Measurements from ENCODE around the gene C14orf132. TPM values are rescaled to one million over a fixed set of nuclear protein-coding genes. Genes with fewer than 3 reads are reported as not detected.
A peak's percentile ranks its signal among the peaks of the same experiment; 100 is the strongest.

The C14orf132 gene
- total RNA-seq, 4 donors from 2014 or later, result 28.3 to 78.3 (median 59.2) TPM

DNA sequence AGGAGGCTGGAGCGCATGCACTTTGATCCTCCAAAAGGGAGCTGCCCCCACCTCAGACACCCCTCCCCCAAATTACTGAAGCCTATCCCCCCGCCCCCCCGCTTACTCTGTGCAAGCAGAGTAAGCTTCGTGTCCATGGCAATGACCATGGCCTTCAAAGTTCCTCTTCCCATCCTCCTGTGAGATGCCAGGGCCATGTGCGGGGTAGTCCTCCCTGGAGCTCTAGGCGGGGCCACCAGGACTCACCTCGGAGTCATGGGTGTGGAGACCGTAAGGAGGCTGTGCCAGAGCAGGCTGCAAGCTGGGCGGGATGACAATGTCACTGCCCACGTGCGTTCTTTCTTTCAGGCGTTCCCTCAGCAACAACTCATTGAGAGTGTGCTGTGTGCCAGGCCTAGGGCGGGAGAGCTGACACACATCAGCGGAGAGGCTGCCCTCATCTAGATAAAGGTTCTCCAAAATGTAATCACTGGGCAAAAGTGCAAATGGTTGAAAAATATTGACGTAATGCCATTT is 66.8 kb downstream of the C14orf132 start:
- Histone ChIP-seq H3K27ac (replicated peaks in 1 of 4) (peak overlapping the region; percentile 76 to 84 (median 80)), H3K9me3 (no peaks in the 10 kb centered on the region), H3K4me1 (peaks cover 0 to 32% (median 25%) of the 10 kb centered on the region in 4 donors), H3K36me3 (no peaks in the 10 kb centered on the region), H3K27me3 (no peaks in the 10 kb centered on the region), H3K4me3 (no peak overlapping the region)
- 63% methylated on average over 10 of the region's 15 CpGs for WGBS
- TF ChIP-seq EP300 (IDR thresholded peaks at IDR 0.05) (no peak), POLR2A (IDR thresholded peaks at IDR 0.05; ENCODE audit: low read depth) (no peak), POLR2AphosphoS5 (IDR thresholded peaks at IDR 0.05) (peak in 1 of 2 donors; percentile 24)
- DNase-seq (ENCODE audit: extremely low spot score), result no peak
- intact Hi-C loops (cut with DNase I), result loop anchor here (10.0 kb wide), 1 partner anchor 99 kb away; the partner anchor contains the start of gene BDKRB2

- no peaks in the 10 kb centered on the region for H3K36me3 ChIP-seq
- 87% methylated on average over 6 of the region's 6 CpGs for WGBS
- no peak overlapping the region for H3K27ac ChIP-seq (replicated peaks in 1 of 4)
Measured at GRCh38 chr14:96106891-96107290, 67.7 kb downstream of the C14orf132 start.

DNA sequence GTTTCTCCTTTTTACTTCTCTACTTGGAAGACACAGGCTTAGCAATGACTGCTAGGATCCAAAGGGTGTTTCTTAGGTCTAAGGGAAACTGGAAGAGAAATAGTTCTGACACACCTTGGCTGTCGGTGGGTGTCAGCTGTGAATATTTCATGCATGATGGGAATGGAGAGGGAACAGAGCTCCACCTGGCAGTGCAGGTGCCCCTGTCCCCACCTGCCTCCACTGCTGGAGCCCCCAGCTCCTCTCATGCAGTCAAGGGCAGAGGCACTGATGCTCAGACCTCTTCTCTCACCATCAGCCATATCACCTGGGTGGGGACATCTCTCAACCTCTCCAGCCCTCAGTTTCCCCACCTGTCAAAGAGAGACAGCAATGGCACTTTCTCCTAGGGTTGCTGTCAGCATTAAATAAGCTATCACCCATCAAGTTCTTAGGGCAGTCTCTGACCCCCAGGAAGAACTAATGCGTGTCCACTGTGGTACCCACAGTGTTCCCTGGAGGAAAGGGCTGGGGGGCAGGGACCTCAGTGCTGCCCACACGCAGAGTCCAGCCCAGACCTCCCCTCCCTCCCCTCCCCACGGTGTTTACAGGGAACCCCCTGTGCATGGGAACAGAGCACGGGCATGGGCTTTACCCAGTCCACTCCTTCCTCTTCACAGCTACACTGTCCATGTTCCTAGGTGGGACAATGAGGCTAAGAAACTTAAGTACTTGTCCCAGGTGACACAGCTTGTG is 69.1 kb downstream of the C14orf132 start:
- no peak for DNase-seq (ENCODE audit: extremely low spot score)
- H3K9me3 ChIP-seq, result no peaks in the 10 kb centered on the region
- no peaks in the 10 kb centered on the region for H3K36me3 ChIP-seq
- peaks cover 0 to 26% (median 25%) of the 10 kb centered on the region in 4 donors for H3K4me1 ChIP-seq
- TF ChIP-seq POLR2A (IDR thresholded peaks at IDR 0.05; ENCODE audit: low read depth), result no peak
- TF ChIP-seq POLR2AphosphoS5 (IDR thresholded peaks at IDR 0.05), result no peak
- TF ChIP-seq EP300 (IDR thresholded peaks at IDR 0.05), result no peak
- TF ChIP-seq, protein P1, sequence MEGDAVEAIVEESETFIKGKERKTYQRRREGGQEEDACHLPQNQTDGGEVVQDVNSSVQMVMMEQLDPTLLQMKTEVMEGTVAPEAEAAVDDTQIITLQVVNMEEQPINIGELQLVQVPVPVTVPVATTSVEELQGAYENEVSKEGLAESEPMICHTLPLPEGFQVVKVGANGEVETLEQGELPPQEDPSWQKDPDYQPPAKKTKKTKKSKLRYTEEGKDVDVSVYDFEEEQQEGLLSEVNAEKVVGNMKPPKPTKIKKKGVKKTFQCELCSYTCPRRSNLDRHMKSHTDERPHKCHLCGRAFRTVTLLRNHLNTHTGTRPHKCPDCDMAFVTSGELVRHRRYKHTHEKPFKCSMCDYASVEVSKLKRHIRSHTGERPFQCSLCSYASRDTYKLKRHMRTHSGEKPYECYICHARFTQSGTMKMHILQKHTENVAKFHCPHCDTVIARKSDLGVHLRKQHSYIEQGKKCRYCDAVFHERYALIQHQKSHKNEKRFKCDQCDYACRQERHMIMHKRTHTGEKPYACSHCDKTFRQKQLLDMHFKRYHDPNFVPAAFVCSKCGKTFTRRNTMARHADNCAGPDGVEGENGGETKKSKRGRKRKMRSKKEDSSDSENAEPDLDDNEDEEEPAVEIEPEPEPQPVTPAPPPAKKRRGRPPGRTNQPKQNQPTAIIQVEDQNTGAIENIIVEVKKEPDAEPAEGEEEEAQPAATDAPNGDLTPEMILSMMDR (IDR thresholded peaks at IDR 0.05), result no peak
- intact Hi-C loops (cut with DNase I), result loop anchor here (10.0 kb wide), 1 partner anchor 97 kb away; the partner anchor contains the start of gene BDKRB2
- WGBS, result 100% methylated on average over 2 of the region's 5 CpGs
- H3K4me3 ChIP-seq, result no peak overlapping the region
- H3K27me3 ChIP-seq, result no peaks in the 10 kb centered on the region
- no peak overlapping the region for H3K27ac ChIP-seq (replicated peaks in 1 of 4)

More at GRCh38 chr14:96106891-96107290, 67.7 kb downstream of the C14orf132 start:
- Histone ChIP-seq H3K4me1 (peaks cover 0 to 26% (median 25%) of the 10 kb centered on the region in 4 donors), H3K27me3 (no peaks in the 10 kb centered on the region), H3K9me3 (no peaks in the 10 kb centered on the region), H3K4me3 (no peak overlapping the region)
- TF ChIP-seq POLR2AphosphoS5 (IDR thresholded peaks at IDR 0.05) (no peak), POLR2A (IDR thresholded peaks at IDR 0.05; ENCODE audit: low read depth) (no peak), EP300 (IDR thresholded peaks at IDR 0.05) (no peak)
- TF ChIP-seq, protein P1 (IDR thresholded peaks at IDR 0.05), result no peak
- intact Hi-C loops (cut with DNase I), result loop anchor here (10.0 kb wide), 1 partner anchor 98 kb away; the partner anchor contains the start of gene BDKRB2
- no peak for DNase-seq (ENCODE audit: extremely low spot score)

DNA sequence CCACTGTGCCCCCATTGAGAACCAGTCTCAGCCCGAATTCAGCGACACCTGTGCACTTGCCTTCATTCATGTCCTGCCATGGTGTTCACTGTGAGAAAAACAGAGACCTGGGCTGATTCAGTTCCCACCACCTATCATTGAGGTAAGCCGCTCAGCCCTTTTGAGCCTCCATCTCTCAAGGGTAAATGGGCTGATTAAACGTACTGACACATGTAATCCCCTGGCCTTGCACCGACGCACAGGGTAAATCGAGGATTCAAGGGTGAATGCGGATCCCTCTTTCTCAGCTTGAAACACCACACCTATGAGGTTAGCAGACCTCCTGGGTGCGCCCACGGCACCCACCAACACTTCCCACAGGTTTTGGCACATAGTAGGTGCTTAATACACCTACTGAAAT is 69.7 kb downstream of the C14orf132 start:
- Histone ChIP-seq H3K36me3 (no peaks in the 10 kb centered on the region), H3K9me3 (no peaks in the 10 kb centered on the region), H3K4me1 (peaks cover 0 to 26% (median 25%) of the 10 kb centered on the region in 4 donors), H3K27ac (replicated peaks in 1 of 4) (no peak overlapping the region), H3K4me3 (no peak overlapping the region), H3K27me3 (no peaks in the 10 kb centered on the region)
- 96% methylated on average over 10 of the region's 10 CpGs for WGBS
- DNase-seq (ENCODE audit: extremely low spot score), result no peak
- no peak for TF ChIP-seq EP300 (IDR thresholded peaks at IDR 0.05)
- no peak for TF ChIP-seq POLR2A (IDR thresholded peaks at IDR 0.05; ENCODE audit: low read depth)
- TF ChIP-seq POLR2AphosphoS5 (IDR thresholded peaks at IDR 0.05), result no peak
- TF ChIP-seq, protein P1 (IDR thresholded peaks at IDR 0.05), result no peak
- intact Hi-C loops (cut with DNase I), result loop anchor here (10.0 kb wide), 1 partner anchor 96 kb away; the partner anchor contains the start of gene BDKRB2

All from esophagus muscularis mucosa (tissue), 4 donors.